ENCODE data around the gene HOXD8.

DNA sequence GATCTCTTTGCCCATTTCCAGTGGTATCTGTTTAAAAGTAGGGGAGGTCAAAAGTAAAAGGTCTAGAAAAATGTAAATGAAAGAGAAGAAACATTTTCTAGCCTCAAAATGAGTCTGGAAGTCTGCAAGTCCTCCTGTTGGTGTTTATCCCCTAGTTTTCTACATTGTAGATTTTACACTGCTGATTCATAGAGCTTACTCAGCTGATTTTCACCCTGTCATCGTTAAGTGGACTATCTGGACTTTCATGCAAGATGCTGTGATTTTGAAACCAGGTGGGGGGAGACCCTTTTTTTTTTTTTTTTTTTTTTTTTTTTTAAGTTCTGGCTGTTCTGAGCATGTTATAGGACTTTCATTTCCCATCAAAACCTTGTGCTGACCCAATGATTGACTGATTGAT is 37.9 kb downstream of the HOXD8 start:
- TF ChIP-seq POLR2A (IDR thresholded peaks at IDR 0.05) (no peak), EP300 (IDR thresholded peaks at IDR 0.05) (no peak)
- TF ChIP-seq, protein P1, sequence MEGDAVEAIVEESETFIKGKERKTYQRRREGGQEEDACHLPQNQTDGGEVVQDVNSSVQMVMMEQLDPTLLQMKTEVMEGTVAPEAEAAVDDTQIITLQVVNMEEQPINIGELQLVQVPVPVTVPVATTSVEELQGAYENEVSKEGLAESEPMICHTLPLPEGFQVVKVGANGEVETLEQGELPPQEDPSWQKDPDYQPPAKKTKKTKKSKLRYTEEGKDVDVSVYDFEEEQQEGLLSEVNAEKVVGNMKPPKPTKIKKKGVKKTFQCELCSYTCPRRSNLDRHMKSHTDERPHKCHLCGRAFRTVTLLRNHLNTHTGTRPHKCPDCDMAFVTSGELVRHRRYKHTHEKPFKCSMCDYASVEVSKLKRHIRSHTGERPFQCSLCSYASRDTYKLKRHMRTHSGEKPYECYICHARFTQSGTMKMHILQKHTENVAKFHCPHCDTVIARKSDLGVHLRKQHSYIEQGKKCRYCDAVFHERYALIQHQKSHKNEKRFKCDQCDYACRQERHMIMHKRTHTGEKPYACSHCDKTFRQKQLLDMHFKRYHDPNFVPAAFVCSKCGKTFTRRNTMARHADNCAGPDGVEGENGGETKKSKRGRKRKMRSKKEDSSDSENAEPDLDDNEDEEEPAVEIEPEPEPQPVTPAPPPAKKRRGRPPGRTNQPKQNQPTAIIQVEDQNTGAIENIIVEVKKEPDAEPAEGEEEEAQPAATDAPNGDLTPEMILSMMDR (IDR thresholded peaks at IDR 0.05), result no peak

Data from ovary (tissue), 3 donors.